GM06990 (cell line): ENCODE results near the gene HSPA4L.

ENCODE experiments used
- DNase-seq: peaks from one replicate; pipeline ENCODE4 v3.0.0-alpha.2; 2011; ENCODE audit not compliant: insufficient read length; ENCODE audit errors: extremely low read depth
- H3K27me3 ChIP-seq: replicated peaks from 2 replicates; pipeline ENCODE4 v1.6.0; 2011; ENCODE audit warnings: low read length; ENCODE audit not compliant: control insufficient read depth, insufficient read depth
- H3K36me3 ChIP-seq: 2 replicates; pipeline ENCODE4 v1.5.1; 2011; ENCODE audit warnings: low read length; ENCODE audit not compliant: control insufficient read depth, insufficient read depth
- H3K4me3 ChIP-seq: replicated peaks from 2 replicates; pipeline ENCODE4 v1.5.1; 2011; ENCODE audit warnings: low read depth, mild to moderate bottlenecking, control low read depth, low read length
- TF ChIP-seq, protein P1 (sequence below): IDR thresholded peaks from 2 replicates; pipeline ENCODE4 v1.5.1; 2011; ENCODE audit warnings: low read length, control low read depth, mild to moderate bottlenecking, inconsistent platforms; ENCODE audit not compliant: insufficient read depth, poor library complexity, severe bottlenecking

Gene HSPA4L

DNA sequence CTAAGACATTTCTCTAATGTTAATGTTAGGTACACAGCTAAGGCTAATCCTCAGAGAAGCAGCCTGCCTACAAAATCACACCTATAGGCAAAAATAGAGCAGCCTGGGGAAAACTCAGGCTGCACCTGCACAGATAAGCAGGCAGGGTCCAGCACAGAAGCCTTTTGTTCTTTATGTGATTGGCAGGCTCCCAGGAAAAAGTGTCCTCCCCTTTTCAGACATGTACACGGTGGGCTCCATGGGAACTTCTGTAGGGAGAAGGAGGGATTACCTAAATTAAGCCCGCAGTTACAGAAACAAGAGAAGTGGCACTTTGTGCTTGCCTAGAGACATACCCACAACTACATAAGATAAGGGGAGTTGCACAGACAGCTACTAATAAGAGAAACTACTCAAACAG lies 4.0 kb upstream of the HSPA4L start:
- Histone ChIP-seq H3K4me3 (no peak overlapping the region), H3K36me3 (no peaks in the 10 kb centered on the region), H3K27me3 (no peaks in the 10 kb centered on the region)
- TF ChIP-seq, protein P1, sequence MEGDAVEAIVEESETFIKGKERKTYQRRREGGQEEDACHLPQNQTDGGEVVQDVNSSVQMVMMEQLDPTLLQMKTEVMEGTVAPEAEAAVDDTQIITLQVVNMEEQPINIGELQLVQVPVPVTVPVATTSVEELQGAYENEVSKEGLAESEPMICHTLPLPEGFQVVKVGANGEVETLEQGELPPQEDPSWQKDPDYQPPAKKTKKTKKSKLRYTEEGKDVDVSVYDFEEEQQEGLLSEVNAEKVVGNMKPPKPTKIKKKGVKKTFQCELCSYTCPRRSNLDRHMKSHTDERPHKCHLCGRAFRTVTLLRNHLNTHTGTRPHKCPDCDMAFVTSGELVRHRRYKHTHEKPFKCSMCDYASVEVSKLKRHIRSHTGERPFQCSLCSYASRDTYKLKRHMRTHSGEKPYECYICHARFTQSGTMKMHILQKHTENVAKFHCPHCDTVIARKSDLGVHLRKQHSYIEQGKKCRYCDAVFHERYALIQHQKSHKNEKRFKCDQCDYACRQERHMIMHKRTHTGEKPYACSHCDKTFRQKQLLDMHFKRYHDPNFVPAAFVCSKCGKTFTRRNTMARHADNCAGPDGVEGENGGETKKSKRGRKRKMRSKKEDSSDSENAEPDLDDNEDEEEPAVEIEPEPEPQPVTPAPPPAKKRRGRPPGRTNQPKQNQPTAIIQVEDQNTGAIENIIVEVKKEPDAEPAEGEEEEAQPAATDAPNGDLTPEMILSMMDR, result no peak
- no peak for DNase-seq

DNA sequence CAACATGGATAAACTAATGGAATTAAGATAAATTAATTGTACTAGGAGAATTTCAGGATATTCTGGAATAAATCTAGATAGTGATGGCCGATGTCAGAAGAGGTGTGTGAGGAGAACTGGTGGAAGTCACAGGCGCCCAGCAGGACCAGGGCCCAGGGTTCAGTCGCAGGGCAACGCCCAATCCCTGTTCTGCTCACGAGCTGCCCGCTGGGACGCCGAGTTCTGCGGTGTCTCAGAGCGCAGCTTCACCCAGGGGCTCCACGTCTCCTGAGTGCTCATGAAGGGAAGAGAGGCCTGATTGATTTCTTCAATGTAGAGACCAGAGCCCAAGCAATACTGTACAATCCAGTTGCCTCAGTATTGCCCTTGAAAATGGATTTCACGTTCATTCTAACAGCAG lies 1.5 kb upstream of the HSPA4L start:
- DNase-seq, result no peak
- Histone ChIP-seq H3K36me3 (no peaks in the 10 kb centered on the region), H3K4me3 (no peak overlapping the region), H3K27me3 (no peaks in the 10 kb centered on the region)
- TF ChIP-seq, protein P1, result no peak

DNA sequence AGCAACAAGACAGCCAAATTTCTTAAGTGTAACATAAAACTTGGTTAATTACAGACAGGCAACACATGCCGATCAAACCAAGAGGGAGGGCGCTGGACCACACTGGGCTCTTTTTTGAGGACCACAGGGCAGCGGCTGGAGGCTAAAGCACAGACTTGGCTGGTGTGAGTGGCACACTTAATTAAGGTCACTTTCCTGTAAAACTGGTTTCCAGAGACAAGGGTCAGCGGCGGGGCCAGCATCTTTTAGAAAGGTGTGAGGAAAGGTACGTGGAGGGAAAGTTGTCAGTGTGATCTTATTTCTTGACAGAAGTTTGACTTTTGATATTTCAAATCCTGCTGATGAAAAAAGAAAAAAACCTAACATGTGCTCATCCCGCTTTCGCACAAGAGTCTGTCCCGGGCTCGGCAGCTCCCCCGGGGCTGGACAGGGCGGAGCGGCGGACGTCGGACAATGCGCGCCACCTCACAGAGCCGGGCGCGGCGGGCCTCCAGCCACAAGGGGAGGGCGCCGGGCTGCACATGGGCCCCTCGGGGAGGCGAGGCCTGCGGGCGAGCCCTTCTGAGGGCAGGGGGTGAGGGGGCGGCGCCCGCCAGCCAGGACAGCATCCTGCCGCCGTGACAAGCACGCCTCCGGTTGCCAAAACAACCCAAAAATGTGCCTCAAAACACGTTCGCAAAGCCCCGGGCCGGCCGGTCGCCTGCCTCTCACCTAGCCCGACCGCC lies 660 bp upstream of the HSPA4L start:
- H3K36me3 ChIP-seq, result no peaks in the 10 kb centered on the region
- TF ChIP-seq, protein P1, result no peak
- peak overlapping the region; percentile 92 for H3K4me3 ChIP-seq
- no peaks in the 10 kb centered on the region for H3K27me3 ChIP-seq
- DNase-seq, result peak; percentile 11

DNA sequence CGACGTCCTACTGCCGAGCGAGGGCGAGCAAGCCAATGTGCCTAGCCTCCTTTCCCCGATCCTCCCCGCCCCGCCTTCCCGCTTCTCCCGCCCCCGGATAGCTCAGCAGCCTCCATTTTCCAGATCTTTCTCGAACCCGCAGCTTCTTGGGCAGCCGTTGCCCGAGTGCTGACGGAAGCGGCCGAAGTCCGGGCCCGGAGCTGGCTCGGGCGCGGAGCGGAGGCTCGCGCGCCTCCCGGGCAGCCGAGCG lies 172 bp upstream of the HSPA4L start:
- Histone ChIP-seq H3K36me3 (no peaks in the 10 kb centered on the region), H3K27me3 (no peaks in the 10 kb centered on the region), H3K4me3 (peak overlapping the region; percentile 92)
- no peak for DNase-seq
- TF ChIP-seq, protein P1, result no peak

DNA sequence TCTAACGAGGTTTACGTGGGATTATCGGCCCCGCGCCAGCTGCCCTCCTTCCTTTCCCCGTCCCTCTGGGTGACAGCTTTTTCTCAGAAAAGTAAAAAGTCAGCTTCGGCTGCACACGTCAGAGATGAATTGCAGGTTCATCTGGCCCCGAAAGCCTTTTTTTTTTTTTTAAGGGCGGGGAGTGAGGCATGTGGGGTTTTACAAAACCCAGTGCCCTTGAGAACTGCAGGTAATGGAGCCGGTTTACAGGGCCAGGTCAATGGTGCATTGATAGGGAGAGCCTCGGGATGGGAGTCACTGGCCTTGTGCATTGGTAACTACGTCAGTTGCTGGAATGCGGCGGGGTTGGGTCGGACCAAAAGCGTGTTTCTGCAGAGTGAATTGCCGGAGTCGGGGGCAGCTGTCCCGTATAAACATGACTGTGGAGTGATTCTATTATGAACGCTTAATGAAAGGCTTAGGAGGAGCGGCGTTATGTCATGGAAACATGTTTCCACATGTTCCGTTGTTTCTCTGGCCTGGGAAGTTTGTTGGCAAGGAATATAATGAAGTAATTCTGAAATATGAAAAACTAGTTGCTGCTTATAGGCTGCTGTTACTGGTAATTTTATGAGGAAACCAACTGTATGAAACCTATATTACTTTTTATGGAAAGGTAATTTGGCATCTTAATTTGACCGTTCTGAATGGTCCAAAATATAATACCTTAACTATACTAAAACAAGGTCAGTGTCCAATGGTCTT lies 1.1 kb downstream of the HSPA4L start:
- no peaks in the 10 kb centered on the region for H3K36me3 ChIP-seq
- H3K4me3 ChIP-seq, result peak overlapping the region; percentile 92
- TF ChIP-seq, protein P1, result no peak
- no peak for DNase-seq
- H3K27me3 ChIP-seq, result no peaks in the 10 kb centered on the region
